Stimulated activated CD8-positive, alpha-beta memory T cell treated with anti-CD3 and anti-CD28 coated beads, Interleukin-15, amount 100 ng/mL, for 48 hours (primary cell): Measurements from ENCODE around the gene ESD.
A peak's percentile ranks its signal among the peaks of the same experiment; 100 is the strongest.
"Not testable (repeated sequence)": the region's sequence is repeated elsewhere in the genome, so short reads cannot be mapped to it uniquely, and the experiment has no call there.

Experiments used
- DNase-seq, 2 donors: peaks; one replicate each; pipeline ENCODE4 v3.0.0-alpha.2; 2020; ENCODE audit warnings: low read depth in 2 of 2

Gene ESD

DNA sequence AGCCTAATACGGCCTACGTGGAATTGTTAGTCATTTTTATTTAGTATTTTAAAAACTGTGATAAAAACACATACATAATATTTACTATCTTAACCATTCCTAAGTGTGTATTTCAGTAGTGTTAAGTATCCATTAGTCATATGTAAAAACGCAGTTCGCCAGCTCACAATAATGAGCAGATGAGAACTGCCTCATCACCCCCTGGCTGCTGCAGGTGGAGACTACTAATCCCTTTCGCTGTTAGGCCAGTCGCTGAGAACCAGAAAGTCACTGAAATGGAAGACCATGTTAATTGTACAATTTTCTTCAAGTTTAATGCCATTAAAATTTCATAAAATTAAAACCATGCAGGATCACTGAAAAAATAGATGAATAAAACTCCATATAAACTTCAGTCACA lies 1.6 kb downstream of the ESD start:
- no peak for DNase-seq

DNA sequence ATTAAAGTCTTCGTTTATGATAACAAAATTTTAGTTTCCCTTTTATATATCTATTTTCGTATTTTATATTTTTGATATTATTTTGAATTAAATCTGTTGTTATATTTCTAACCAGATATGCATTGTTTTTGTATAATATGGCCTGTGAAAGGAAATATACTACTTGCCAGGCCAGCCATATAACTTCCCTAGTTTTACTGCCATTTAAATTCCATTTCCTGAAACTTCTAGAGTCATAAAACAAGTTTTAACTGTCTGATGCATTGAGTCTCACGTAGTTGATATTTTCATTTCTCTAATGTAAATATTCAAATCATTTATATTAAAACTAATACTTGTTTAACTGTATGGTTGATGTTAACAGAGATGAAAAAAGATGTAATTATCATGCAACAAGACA lies 13.5 kb downstream of the ESD start:
- no peak for DNase-seq

DNA sequence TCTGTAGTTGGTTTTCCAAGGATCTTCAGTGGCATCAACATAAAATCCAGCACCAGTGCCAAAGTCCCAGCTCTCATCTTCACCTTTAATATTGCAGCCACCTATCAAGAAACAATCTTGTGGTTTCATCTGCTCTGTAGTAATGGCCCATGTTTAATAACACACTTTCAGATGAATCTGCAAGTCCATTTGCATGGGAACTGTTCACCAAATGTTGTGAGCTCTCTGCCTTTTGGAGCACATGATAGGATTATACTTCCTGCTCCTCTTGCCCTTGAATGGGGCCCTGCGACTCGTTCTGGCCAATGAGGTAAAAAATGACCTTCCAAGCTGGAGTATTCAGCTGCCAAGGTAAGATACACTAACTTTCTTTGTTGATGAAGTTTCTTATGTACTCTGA lies 14.3 kb downstream of the ESD start:
- DNase-seq: no peak

DNA sequence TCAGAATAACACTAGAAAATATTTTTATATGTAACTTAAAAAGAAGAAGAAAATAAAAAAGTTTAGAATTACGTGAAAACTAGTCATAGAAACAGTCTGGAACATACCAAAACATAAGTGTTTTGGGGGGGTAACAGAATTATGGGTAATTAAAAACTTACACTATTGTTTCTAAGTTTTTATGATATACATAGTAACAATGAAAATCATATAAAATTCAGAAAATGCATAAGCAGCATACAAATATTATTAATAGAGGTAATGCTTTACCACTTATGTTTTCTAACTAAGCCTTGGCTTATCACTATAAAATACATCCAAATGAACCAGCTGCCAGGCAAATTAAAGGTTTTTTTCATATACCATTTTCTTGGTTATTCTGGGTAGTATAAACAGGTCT lies 14.9 kb downstream of the ESD start:
- no peak for DNase-seq

DNA sequence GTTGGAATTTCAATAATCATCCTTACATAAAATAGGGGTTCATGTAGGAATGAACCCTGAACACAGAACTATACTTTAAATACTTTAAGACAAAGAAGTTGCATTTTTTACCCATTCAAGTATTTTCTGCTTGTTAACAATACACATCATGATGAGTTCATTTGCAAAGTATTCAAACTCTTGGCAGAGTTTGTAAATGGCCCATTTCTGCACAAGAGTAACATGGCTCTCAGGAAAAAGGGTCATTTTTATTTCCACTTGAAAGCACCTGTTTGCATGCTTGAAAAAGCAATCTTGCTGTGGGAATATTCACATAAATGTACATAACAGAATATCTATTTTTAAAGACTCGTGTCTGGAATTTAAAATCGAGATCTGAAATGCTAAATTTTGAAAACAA lies 18.1 kb downstream of the ESD start:
- no peak for DNase-seq

DNA sequence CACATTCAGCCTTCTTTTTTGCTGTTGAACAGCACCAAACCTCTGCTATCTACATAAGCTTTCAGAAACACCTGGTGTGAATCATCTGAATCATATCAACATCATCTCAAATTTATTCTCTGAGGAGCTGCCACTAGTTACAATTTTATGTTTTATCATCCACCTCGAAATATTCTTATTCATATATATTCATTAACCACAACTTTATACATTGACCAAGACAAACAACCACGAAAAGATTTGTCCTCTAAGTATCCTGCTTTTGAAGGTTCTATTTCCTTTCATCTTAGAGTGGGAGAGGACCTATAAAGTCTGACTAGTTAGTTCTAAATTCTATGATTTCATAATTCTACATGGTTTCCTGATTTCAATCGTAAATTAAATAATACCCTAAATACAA lies 18.9 kb downstream of the ESD start:
- no peak for DNase-seq

DNA sequence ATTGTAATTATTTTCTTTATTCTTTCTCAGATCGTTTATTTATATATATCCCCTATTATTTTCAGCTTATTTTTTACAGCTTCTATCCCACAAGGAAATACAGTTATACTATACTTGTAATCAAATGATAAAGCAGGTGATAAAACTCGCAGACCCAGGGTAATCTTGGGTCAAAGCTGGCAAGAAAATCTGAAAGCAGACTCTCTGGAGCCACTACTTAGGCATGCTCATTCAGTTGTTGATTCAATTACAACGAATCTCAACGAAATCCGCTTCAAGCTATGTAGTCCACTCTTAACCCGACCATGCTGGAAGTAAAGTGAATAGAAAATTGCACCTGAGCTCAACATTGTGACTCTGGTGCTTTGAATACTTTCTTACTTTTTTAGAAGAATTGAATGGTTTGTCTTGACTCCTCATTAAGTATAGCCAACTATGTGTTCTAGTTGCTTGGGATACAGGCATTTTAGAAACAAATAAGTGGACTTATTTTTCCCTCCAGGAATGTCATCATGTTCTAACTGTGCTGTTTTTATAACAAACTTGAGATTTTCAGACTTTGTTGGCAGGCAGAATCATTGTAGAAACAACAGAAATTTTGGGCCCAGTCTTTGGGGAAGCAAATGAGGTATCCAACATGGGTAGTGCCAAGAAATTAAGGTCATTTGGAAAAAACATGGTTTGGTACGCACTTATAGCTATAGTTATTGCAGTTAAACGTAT lies 21.4 kb downstream of the ESD start:
- no peak for DNase-seq

DNA sequence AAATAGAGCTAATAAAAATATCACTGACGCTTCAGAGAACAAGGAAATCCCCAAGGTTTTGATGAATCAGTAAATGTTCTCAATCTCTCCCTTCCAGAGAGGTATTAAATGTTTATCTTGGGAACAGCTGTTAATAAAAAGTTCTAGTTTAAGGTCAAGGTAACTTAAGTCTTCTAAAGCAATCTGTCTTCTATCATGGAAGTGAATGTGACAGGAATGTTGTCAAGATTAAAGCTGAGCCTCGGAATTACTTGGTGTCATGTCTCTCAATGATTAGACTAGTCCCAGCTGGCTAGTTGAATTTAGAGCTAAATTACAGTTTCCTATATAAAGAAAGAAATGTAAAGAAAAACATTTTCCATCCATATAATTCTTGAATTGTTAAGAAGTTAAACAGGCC lies 23.4 kb downstream of the ESD start:
- DNase-seq: no peak

DNA sequence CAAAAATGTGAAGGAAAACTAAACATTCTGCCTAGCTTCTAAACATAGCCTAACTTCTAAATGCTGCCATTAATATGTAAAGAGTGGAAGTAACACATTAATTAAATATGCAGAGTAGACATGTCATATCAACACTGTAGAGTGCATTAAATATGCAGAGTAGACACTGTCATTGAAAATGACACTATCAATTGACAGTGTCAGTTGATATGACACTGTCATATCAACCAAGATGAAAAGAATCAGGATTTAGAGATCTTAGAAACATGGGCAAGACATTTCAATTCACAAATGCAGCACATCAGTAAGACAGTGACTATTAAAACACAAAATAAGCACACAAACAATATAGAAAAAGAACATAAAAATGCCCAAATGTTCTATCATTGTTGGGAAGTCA lies 25.3 kb downstream of the ESD start:
- no peak for DNase-seq

DNA sequence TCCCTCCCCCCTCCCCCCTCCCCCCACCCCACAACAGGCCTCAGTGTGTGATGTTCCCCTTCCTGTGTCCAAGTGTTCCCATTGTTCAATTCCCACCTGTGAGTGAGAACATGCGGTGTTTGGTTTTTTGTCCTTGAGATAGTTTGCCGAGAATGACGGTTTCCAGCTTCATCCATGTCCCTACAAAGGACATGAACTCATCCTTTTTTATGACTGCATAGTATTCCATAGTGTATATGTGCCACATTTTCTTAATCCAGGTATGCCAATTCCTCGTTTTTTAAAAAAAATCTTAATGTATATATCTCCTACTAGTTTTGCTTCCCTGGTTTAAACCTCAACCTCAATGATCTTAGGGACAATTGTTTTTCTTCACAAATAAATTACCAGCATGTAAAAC lies 27.0 kb downstream of the ESD start:
- DNase-seq: not testable (repeated sequence)

DNA sequence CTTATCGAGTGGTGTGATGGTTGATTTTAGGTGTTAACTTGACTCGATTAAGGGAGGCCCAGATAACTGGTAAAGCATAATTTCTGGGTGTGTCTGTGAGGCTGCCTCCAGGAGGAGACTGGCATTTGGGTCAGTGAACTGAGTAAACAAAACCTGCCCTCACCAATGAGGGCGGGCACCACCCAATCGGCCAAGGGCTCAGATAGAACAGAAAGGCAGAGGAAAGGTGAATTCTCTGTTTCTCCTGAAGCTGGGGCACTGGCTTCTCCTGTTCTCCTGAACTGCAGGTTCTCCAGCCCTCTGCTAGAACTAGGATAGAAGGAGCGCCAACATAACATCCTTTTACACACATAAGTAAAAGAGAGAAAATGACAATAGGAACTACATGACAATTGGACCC lies 35.1 kb downstream of the ESD start:
- DNase-seq: no peak

DNA sequence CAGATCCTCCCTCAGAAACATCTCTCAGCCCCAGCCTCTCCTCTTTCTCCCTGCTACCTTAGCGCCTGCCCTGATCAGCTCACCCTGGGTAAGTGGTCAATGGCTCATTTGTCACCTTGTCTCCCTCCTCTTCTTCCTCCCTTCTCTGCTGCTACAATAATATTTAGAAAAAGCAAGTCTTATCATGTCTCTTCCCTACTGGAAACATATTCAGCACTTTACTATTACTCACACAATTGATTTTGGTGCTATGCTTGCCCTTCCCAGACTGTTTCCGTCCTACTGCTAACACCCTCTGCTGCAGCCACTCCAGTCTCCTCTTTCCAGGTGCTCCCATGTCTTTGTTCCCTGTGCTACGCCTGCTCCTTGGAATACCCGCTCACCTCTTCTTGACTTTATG lies 35.8 kb downstream of the ESD start:
- DNase-seq: no peak

DNA sequence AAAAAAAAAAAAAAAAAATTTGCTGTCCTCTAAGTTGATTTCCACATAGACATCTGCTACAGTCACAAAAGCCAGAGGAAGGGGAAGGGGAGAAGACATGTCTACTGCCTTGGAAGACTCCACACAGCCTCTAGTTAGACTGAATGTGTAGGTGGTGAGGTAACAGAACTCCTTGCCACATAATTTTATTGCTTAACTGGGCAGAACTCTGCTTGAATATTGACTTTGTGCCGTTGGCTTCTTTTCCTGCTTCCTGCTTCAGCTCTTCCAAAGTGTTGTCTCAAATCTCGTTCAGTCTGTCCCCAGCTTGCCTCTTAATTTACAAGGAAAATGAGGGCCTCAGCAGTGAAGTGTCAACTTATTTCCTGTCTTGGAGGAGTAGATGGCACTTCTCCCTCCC lies 37.1 kb downstream of the ESD start:
- no peak for DNase-seq

DNA sequence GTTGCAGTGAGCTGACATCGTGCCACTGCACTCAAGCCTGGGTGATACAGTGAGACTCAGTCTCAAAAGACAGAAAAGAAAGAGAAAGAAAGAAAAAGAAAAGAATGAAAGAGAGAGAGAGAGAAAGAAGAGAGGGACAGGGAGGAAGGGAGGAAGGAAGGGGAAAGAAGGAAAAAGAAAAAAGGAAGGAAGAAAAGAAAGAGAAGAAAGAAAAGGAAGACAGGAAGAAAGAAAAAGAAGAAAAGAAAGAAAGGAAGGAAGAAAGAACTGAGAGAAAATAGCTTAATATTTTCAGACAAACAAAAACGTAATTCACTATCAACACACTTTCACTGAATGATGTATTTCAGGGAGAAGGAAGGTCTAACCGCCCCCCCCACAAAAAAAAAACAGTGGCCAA lies 39.3 kb downstream of the ESD start:
- DNase-seq: no peak

DNA sequence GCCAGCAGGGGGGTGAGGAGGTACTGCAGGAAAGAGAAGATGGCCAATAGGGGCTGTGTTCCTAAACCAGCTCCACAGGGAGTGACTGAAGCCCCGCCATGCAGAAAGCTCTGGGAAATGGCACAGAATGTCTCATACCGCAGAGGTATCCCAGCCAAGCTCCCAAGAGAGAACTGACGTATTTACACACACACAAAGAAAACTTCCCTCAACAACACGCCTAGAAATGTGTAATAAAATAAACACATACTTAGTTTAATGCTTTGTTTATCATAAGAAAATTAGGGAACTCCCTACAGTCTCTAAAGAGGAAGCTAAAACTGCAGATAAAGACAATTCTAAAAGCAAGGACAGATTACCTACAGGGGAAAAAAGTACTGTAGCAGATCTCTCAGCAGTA lies 40.0 kb downstream of the ESD start:
- DNase-seq: no peak

DNA sequence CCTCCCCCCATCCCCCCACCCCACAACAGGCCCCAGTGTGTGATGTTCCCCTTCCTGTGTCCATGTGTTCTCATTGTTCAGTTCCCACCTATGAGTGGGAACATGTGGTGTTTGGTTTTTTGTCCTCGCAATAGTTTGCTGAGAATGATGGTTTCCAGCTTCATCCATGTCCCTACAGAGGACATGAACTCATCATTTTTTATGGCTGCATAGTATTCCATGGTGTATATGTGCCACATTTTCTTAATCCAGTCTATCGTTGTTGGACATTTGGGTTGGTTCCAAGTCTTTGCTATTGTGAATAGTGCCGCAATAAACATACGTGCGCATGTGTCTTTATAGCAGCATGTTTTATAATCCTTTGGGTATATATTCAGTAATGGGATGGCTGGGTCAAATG lies 41.5 kb downstream of the ESD start:
- DNase-seq: not testable (repeated sequence)

DNA sequence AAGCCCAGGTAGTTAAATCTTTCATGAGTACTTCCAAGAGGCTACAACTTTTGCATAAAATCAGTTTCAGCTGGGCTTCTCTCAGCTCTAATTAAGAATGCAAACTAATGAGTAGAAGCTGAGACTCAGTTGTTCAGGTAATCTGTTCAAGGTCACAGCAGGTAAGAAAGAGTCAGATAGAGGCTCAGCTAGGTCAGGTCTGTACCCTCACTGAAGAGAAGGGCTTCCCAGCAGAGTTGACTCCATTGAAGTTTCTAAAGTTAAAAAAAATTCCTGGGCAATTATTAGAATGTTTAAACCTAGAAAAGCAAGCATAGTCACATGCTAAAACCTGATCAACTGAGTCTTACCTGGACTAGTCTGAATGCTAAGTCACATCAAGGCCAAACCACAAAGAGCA lies 42.1 kb downstream of the ESD start:
- no peak for DNase-seq

DNA sequence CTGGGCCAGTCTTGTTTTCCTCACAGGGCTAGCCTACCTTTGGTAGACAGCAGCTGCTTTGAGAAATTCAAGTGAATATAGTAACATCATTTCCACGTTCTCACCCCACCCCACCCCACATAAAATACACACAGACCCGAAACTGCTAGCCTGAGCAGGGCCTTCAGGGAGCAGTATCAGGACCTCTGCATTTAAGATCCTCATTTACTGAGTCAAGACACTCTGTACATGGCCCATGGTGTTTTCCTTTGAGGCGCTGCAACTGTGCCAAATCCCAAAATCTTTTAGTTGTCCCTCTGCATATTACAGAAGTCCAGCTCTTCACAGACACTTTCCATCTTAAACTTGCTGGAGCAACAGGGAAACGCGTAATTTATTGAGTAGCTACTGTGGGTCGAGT lies 43.0 kb downstream of the ESD start:
- no peak for DNase-seq

DNA sequence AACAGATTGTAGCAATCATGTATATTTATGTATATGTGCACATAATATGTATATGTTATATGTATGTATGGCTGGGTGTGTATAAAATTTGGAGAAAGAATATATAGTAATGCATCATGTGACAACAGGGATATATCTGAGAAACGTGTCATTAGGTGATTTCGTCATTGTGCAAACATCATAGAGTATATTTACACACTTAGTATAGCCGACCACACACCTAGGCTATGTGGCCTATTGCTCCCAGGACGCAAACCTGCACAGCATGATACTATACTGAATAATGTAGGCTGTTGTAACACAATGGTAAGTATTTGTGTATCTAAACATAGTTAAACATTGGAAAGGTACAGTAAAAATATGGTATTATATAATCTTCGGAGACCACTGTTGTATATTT lies 43.8 kb downstream of the ESD start:
- no peak for DNase-seq

DNA sequence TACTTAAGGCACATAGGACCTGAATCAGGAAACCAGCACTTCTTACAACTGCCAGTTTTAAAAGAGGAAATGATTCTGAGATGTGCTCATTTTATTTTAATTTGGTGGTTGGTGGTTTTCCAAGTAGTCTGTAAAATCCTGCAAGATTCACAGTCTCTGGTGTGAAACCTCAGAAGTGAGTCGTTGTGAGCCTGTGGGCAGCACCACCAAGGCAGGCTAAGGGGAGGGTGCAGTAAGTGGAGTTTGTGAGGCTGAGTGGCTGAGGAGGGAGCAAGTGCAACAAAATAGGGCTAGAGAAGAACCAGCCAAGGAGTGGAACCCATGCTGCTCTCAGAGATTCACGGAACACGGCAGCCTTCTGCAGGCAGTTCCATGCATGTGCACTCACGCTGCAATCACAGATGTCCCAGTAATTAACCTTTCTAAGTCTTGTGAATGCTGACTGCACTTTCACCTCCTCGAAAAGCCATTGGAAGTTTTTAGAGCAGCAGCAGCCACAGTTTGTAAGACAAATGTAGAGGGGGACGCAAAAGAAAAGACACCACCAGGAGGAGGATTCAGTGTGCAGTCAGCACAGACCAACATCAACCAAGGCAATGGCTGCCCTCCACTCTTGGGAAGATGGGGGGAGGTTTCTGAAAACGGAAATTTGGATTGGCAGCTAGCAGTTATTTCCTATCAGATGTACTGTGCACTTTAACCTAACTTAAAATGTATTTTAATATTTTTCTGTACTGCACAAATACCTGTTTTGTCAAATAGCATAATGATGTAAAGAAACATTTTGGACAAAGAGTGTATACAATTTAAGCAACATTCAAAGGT lies 44.9 kb downstream of the ESD start:
- peak; percentile 44 to 58 for DNase-seq

DNA sequence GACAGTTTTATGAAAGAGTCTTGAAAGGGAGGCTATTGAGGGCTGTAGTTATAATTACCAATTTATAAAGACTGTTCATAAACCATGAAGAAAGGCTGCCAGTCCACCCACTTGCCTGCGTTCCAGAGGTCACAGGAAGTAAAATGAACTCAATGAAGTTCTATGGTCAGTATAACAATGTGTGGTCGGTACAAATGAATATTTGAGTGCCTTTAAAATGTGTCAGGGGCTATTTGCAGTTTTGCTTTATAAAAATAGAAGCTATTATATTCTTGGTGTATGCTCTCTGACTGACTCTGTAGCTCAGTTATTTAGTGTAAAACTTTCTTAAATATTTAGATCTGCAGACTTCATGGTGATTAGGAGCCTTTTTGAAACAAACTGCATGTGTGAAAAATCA lies 47.0 kb downstream of the ESD start:
- no peak for DNase-seq

DNA sequence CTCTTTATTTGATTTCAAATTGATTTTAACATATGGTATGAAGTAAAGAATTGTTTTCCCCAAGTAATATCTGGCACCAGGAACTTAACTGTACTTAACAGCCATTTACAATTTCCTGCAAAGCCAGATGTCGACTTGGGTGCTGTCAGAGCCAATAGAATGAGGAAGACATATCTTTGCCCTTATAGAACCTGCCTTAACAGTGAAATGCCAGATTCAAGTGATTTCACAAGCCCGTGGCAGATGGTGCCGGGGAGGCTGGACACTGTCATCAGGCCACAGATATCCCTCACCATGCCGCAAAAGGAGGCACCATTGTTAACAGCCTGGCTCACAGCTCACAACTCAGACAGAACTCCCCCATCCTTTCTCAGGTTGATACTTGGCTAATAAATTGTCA lies 48.7 kb downstream of the ESD start:
- no peak for DNase-seq

DNA sequence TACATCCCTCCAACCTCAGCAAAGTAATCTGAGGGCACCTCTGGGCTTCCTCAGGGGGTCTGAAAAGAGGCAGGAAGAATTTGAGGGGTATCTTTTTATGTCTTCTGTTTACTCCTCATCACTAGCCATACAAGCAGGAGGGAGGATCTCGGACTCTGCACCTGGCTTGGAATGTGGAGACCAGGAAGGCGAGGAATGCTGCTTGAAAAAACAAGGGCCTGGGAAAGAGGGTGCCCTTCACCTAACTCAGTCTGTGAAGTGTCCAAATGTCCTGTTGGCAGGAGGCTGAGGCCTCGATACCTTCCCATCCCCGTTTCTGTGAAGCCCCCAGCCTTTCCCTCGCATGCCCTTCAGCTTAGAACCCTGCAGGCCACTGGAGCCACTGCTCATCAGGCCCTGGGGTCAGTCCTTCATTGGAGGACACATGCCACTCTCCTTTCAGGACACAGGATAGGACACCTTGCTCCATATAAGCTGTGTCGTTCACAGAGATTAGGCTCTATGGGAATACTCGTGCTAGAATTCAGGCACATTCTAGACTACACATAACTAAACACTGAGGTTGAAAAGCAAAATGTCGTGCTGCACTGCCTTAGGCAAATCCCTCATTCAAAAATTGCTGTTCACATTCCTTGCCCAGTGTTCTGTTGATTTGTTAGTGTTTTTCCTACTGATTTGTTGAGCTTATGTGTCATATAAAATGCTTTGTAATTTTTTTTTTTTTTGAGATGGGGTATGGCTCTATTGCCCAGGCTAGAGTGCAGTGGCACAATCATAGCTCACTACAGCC lies 49.7 kb downstream of the ESD start:
- DNase-seq: no peak
